ENCODE measurements around the gene MED22.

MED22 gene

DNA sequence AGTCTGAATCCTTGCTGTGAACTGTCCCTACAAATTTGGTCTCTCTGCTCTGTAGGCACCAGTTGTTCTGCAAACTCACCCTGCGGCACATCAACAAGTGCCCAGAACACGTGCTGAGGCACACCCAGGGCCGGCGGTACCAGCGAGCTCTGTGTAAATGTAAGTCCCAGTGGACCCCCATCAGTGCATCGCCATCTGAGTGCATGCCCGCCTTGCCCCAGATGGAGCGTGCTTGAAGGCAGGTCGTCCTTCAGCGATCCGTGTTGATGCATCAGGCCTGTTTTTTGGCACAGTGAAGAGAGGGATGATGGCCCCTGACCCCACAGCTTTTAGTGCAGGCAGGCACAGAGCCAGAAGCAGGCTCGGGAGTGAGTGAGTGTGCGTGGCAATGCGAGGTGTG lies 9.7 kb upstream of the MED22 start:
- no peak overlapping the region for H2AFZ ChIP-seq (ENCODE audit: low read depth, low read length)
- peaks cover 55% of the 10 kb centered on the region for H3K36me3 ChIP-seq (ENCODE audit: insufficient read depth, low read length)
- H3K4me3 ChIP-seq (ENCODE audit: low read length) = peak overlapping the region; percentile 70
- H3K27me3 ChIP-seq (ENCODE audit: insufficient read depth, low read length) = no peaks in the 10 kb centered on the region
- peaks cover 14% of the 10 kb centered on the region for H3K4me1 ChIP-seq (ENCODE audit: insufficient read depth, low read length)
- no peaks in the 10 kb centered on the region for H3K9me3 ChIP-seq (ENCODE audit: low read length)

DNA sequence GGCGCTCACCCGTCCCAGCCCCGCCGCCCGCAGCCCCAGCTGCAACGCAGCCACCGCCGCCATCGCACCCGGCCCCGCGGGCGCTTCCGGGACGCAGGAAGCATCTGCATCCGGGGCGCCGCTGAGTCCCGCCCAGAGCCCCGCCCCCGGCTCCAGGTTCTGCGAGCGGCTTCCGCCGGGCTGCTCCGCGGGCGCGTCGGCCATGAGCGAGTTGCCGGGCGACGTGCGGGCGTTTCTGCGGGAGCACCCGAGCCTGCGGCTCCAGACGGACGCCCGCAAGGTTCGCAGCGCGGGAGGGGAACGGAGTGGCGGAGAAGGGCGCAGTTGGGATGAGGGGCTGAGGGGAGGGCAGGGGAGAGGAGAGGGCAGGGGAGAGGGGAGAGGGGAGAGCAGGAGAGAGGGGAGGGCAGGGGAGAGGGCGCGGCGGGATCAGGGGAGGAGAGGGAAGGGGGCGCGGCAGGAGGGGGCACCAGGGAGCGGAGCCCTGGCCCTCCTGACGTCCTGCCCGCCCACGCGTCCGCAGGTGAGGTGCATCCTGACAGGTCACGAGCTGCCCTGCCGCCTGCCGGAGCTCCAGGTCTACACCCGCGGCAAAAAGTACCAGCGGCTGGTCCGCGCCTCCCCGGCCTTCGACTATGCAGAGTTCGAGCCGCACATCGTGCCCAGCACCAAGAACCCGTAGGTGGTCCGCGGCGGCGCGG lies 8.6 kb upstream of the MED22 start, which contains the start of the genes SURF1 and SURF2:
SURF1 (minus strand) TSS at position 97 of the 701 bp plus-strand sequence; CDS start at position 63, 34 bp downstream.
SURF2 (plus strand) TSS at position 160 of the 701 bp plus-strand sequence; CDS start at position 203, 43 bp downstream.
- peaks cover 14% of the 10 kb centered on the region for H3K4me1 ChIP-seq (ENCODE audit: insufficient read depth, low read length)
- no peak within 1 kb of the TSS for H2AFZ ChIP-seq (ENCODE audit: low read depth, low read length)
- H3K27me3 ChIP-seq (ENCODE audit: insufficient read depth, low read length) = no peaks in the 10 kb centered on the region
- no peaks in the 10 kb centered on the region for H3K9me3 ChIP-seq (ENCODE audit: low read length)
- H3K4me3 ChIP-seq (ENCODE audit: low read length) = peak within 1 kb of the TSS; percentile 70
- peaks cover 55% of the 10 kb centered on the region for H3K36me3 ChIP-seq (ENCODE audit: insufficient read depth, low read length)

DNA sequence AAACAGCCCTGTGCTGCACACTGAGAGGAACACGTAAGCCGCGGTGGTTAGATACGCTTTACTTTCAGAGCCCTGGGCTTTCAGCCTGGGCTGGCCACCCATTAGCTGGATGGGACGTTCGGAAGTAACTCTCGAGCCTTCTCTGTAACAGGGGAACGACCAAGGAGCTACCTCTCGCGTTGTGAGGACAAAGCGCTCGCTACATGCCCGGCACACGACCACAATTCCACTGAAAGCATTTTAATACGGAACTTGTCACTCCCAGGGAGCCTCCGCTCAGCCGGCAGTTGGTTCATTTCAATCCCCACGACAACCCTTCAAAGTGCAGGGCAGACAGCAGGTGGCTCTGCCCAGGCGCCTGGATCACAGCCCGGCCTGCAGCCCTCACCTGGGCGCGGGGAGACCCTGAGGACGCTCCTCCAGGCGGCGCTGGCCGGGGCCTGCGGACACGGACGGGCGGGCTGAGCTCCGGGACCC lies 8.0 kb upstream of the MED22 start:
- H3K9me3 ChIP-seq (ENCODE audit: low read length) = no peaks in the 10 kb centered on the region
- peak overlapping the region; percentile 70 for H3K4me3 ChIP-seq (ENCODE audit: low read length)
- H3K27me3 ChIP-seq (ENCODE audit: insufficient read depth, low read length) = no peaks in the 10 kb centered on the region
- peaks cover 14% of the 10 kb centered on the region for H3K4me1 ChIP-seq (ENCODE audit: insufficient read depth, low read length)
- no peak overlapping the region for H2AFZ ChIP-seq (ENCODE audit: low read depth, low read length)
- H3K36me3 ChIP-seq (ENCODE audit: insufficient read depth, low read length) = peaks cover 55% of the 10 kb centered on the region

DNA sequence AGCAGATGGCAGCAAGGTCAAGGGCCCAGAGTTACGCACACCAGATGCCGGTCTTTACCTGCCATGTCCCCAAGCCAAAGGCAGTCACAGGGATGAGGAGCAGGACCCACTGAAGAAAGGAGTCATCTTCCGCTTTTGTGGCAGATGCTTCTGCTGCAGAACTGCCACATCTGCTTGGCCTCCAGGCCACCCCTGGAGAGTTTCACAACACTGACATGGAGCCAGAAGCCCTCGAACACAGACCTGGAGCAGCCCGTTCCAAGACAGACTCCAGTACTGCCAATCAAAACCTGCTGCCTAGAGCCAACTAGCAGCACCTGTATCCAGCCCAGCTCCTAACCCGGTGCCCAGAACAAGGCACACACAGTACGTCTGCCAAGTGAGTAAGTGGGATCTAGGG lies 6.8 kb upstream of the MED22 start:
- Histone ChIP-seq H2AFZ (ENCODE audit: low read depth, low read length) (no peak overlapping the region), H3K4me1 (ENCODE audit: insufficient read depth, low read length) (peaks cover 15% of the 10 kb centered on the region), H3K36me3 (ENCODE audit: insufficient read depth, low read length) (peaks cover 57% of the 10 kb centered on the region), H3K4me3 (ENCODE audit: low read length) (peak overlapping the region; percentile 70), H3K27me3 (ENCODE audit: insufficient read depth, low read length) (no peaks in the 10 kb centered on the region), H3K9me3 (ENCODE audit: low read length) (no peaks in the 10 kb centered on the region)

DNA sequence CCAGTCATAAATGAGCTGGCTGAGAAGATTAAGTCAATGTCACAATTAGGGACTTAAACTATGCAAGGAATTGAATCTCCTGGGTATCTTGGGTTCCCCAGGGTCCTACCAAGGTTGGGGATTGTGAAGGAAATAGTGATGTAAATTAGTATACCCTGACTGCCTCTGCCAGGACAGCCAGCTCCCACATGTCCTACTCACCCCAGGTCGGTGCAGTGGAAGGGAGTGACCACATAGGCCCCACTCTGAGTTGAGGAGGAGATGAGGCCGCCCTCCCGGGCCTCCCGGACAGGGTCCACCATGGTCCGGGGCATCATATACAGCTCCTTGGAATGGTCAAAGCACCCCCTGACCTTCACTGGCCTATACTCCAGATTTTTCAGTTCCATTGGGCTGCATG lies 5.6 kb upstream of the MED22 start:
- Histone ChIP-seq H3K4me1 (ENCODE audit: insufficient read depth, low read length) (peaks cover 25% of the 10 kb centered on the region), H3K4me3 (ENCODE audit: low read length) (no peak overlapping the region), H3K36me3 (ENCODE audit: insufficient read depth, low read length) (peaks cover 57% of the 10 kb centered on the region), H2AFZ (ENCODE audit: low read depth, low read length) (no peak overlapping the region), H3K9me3 (ENCODE audit: low read length) (no peaks in the 10 kb centered on the region), H3K27me3 (ENCODE audit: insufficient read depth, low read length) (no peaks in the 10 kb centered on the region)

DNA sequence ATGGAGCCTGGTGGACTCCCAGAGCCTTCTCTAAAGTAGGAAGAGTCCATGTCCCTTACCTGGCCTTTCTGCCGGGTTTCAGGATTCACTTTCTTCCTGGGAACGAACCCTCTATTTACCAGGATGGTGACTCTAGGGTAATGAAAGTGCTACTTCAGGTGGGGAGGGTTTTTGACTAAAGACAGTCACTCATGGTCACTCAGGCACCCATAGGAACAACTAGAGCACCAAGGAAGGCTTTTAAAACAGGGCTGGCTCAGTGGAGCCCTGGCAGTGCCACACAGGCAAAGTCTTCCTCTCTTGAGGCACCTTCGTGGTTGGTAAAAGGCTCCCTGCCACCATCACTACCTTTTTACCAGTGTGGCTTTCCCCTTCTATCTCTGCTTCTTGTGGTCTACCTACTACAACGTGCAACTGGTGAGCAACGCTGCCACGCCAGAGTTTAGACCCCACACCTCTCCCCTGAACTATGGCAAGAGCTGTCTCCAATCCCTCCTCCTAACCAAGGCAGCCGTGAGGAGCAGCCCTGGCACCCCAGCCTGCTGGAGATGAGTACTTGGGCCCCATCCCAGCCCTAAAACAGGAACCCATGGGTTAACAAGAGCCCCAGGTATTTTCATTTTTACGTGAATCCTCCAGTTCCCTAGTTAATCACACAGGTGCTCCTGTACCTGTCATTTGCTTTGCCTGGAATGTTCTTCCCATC lies 4.9 kb upstream of the MED22 start:
- no peak overlapping the region for H2AFZ ChIP-seq (ENCODE audit: low read depth, low read length)
- H3K36me3 ChIP-seq (ENCODE audit: insufficient read depth, low read length) = peaks cover 52% of the 10 kb centered on the region

DNA sequence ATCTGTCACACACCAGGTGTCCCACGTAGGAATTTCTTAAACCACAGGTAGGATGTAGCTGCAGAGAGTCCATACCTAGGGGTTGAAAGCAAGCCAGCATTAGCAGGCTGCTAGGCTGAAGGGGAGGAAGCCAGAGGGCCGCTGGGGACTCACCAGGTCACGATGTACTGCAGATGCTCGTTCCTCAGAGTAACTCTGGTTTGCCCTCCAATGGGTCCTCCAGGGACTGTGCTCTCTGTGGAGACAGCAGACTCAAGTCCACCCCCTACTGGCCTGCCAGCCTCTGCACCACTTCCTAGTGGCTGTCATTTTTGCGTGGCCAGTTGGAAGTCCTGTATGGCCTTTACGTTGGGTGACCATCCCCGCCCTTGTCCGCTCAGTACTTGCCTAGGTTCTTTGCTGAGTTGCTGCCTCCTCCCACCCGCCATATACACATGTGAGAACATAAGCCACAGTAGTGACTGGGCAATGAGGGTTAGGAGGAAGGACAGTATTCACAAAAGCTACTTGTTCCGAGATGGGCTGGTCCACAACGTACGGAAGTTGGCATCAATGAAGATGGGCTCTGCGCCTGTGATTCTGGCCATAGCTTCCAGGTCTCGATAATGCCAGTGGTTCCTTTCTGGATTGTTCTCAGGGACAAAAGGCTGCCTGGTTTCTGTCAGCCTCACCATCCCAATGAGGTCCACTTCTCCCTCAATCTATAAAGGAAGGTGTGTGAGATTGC lies 4.1 kb upstream of the MED22 start:
- Histone ChIP-seq H3K36me3 (ENCODE audit: insufficient read depth, low read length) (peaks cover 48% of the 10 kb centered on the region), H3K4me1 (ENCODE audit: insufficient read depth, low read length) (peaks cover 16% of the 10 kb centered on the region), H2AFZ (ENCODE audit: low read depth, low read length) (no peak overlapping the region)

More for the DNA sequence above, 4.9 kb upstream of the MED22 start:
- Histone ChIP-seq H3K27me3 (ENCODE audit: insufficient read depth, low read length) (no peaks in the 10 kb centered on the region), H3K4me3 (ENCODE audit: low read length) (no peak overlapping the region), H3K4me1 (ENCODE audit: insufficient read depth, low read length) (peaks cover 23% of the 10 kb centered on the region), H3K9me3 (ENCODE audit: low read length) (no peaks in the 10 kb centered on the region)

DNA sequence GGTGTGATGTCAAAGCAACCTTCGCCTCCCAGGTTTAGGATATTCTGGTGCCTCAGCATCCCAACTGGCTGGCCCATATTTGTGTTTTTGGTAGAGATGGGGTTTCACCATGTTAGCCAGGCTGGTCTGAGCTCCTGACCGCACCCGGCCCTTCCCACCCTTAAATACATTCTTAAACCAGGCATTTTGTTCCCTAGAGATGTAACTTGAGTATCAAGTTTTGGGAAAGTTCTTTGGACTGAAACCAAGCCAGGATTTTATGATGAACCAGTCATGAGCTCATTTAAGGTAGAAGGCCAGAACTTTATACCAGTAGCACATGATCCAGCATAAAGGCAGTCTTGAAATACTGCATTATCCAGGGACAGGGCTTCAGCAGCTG lies 3.6 kb upstream of the MED22 start:
- H3K27me3 ChIP-seq (ENCODE audit: insufficient read depth, low read length) = no peaks in the 10 kb centered on the region
- peaks cover 48% of the 10 kb centered on the region for H3K36me3 ChIP-seq (ENCODE audit: insufficient read depth, low read length)
- no peak overlapping the region for H3K4me3 ChIP-seq (ENCODE audit: low read length)
- H3K9me3 ChIP-seq (ENCODE audit: low read length) = no peaks in the 10 kb centered on the region
- H2AFZ ChIP-seq (ENCODE audit: low read depth, low read length) = no peak overlapping the region
- H3K4me1 ChIP-seq (ENCODE audit: insufficient read depth, low read length) = peaks cover 19% of the 10 kb centered on the region

More for the DNA sequence above, 4.1 kb upstream of the MED22 start:
- Histone ChIP-seq H3K4me3 (ENCODE audit: low read length) (no peak overlapping the region), H3K27me3 (ENCODE audit: insufficient read depth, low read length) (no peaks in the 10 kb centered on the region), H3K9me3 (ENCODE audit: low read length) (no peaks in the 10 kb centered on the region)

DNA sequence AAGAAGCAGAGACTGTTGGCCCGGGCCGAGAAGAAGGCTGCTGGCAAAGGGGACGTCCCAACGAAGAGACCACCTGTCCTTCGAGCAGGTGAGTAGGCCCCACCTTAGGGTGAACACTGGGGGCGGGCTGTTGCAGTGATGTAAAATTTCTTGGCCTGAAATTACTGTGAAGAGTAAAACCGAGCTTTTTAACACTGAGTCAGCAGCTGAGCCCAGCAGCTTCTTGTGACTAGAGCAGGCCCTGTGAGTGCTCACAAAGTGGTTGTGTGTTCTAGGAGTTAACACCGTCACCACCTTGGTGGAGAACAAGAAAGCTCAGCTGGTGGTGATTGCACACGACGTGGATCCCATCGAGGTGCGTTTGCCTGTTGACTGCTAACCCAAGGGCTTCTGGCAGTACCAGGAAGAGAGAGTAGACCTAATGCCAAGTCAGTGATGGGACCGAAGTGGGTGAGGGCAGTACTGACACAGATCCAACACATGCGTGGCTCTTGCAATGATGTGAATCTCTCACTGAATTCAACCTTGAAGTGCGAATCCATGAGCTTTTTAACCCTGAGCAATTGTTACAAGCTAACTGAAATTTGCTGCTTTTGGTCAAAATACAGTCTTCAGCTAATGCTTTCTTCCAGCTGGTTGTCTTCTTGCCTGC lies 2.2 kb upstream of the MED22 start:
- H2AFZ ChIP-seq (ENCODE audit: low read depth, low read length) = no peak overlapping the region
- peak overlapping the region; percentile 5 for H3K4me3 ChIP-seq (ENCODE audit: low read length)
- H3K27me3 ChIP-seq (ENCODE audit: insufficient read depth, low read length) = no peaks in the 10 kb centered on the region
- H3K36me3 ChIP-seq (ENCODE audit: insufficient read depth, low read length) = peaks cover 57% of the 10 kb centered on the region
- H3K4me1 ChIP-seq (ENCODE audit: insufficient read depth, low read length) = peaks cover 23% of the 10 kb centered on the region
- no peaks in the 10 kb centered on the region for H3K9me3 ChIP-seq (ENCODE audit: low read length)

DNA sequence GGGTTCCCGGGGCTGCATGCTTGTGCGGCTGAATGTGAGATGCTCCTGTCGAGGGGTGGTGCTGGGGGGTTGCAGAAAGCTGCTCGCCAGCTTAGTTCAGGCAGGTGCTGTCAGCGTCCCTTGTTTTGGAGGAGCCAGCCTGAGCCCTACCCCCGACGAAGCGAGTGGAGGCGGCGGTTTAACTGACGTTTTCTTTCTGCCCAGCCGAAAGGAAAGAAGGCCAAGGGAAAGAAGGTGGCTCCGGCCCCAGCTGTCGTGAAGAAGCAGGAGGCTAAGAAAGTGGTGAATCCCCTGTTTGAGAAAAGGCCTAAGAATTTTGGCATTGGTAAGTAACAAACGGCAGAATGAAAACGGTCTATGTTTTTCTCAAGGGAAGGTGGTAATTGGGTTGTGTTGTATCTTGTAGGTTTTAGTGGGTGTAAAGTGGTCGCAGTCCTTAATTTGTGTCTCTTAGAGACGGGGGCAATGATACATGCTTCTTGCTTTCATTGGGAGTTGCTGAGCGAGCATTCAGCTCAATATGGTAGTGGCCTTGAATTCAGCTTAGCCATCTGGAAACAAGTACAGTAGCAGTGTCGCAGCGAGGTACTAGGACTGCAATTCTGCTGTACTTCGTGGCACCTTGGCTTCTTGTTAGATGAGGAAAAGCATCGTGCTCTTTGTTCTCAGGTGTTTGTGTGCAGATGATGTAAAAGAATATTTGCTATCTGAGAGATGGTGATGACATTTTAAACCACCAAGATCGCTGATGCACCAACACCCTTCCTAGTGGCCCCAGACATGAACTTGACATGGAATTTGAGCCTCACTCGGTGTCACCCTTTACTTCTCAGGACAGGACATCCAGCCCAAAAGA lies 1.0 kb upstream of the MED22 start:
- Histone ChIP-seq H3K4me1 (ENCODE audit: insufficient read depth, low read length) (peaks cover 21% of the 10 kb centered on the region), H3K27me3 (ENCODE audit: insufficient read depth, low read length) (no peaks in the 10 kb centered on the region), H3K9me3 (ENCODE audit: low read length) (no peaks in the 10 kb centered on the region), H3K4me3 (ENCODE audit: low read length) (peak overlapping the region; percentile 76), H3K36me3 (ENCODE audit: insufficient read depth, low read length) (peaks cover 68% of the 10 kb centered on the region), H2AFZ (ENCODE audit: low read depth, low read length) (no peak overlapping the region)

DNA sequence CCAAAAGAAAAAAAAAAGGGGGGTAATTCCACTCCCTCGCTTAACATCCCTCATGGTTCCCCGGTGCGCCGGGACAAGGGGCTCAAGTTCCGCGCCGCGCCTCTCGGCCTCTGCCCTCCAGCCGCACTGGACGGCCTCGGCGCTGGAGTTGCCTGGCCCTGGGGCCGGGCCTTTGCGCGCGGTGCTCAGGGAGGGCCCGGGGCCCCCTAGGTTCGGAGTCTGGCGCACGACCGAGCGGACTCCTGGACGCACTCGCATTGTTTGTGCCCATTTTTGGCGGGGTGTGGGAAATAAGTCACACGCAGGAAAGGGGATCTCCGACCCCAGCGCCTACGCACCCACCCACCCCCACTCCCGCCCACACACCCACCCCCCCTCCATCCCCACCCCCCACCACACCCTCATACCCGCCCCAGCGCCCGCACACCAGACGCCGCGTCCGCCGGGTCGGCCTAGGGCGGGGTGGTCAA lies 381 bp downstream of the MED22 start:
- no peaks in the 10 kb centered on the region for H3K27me3 ChIP-seq (ENCODE audit: insufficient read depth, low read length)
- H3K4me1 ChIP-seq (ENCODE audit: insufficient read depth, low read length) = peaks cover 21% of the 10 kb centered on the region
- H3K4me3 ChIP-seq (ENCODE audit: low read length) = peak overlapping the region; percentile 76
- peaks cover 69% of the 10 kb centered on the region for H3K36me3 ChIP-seq (ENCODE audit: insufficient read depth, low read length)
- H3K9me3 ChIP-seq (ENCODE audit: low read length) = no peaks in the 10 kb centered on the region
- no peak overlapping the region for H2AFZ ChIP-seq (ENCODE audit: low read depth, low read length)

All from neuron (in vitro differentiated cells).